Measurements from ENCODE around the gene MMP24. TPM values are rescaled to one million over a fixed set of nuclear protein-coding genes. Genes with fewer than 3 reads are reported as not detected.
"Not testable (repeated sequence)": the region's sequence is repeated elsewhere in the genome, so short reads cannot be mapped to it uniquely, and the experiment has no call there.

Gene MMP24
- total RNA-seq, 1 donor from 2014 or later = 13.0 TPM

GRCh38 chr20:35246723-35247122 lies 20.2 kb downstream of the MMP24 start:
- no peak for ATAC-seq
- Histone ChIP-seq H3K27me3 (no peaks in the 10 kb centered on the region), H3K4me3 (no peak overlapping the region), H3K4me1 (no peaks in the 10 kb centered on the region), H3K27ac (no peak overlapping the region), H3K9me3 (no peaks in the 10 kb centered on the region), H3K36me3 (no peaks in the 10 kb centered on the region)
- DNase-seq = no peak
- TF ChIP-seq, protein P1, sequence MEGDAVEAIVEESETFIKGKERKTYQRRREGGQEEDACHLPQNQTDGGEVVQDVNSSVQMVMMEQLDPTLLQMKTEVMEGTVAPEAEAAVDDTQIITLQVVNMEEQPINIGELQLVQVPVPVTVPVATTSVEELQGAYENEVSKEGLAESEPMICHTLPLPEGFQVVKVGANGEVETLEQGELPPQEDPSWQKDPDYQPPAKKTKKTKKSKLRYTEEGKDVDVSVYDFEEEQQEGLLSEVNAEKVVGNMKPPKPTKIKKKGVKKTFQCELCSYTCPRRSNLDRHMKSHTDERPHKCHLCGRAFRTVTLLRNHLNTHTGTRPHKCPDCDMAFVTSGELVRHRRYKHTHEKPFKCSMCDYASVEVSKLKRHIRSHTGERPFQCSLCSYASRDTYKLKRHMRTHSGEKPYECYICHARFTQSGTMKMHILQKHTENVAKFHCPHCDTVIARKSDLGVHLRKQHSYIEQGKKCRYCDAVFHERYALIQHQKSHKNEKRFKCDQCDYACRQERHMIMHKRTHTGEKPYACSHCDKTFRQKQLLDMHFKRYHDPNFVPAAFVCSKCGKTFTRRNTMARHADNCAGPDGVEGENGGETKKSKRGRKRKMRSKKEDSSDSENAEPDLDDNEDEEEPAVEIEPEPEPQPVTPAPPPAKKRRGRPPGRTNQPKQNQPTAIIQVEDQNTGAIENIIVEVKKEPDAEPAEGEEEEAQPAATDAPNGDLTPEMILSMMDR (IDR thresholded peaks at IDR 0.05) = no peak
- intact Hi-C loops (cut with DNase I) = no loop called here

DNA sequence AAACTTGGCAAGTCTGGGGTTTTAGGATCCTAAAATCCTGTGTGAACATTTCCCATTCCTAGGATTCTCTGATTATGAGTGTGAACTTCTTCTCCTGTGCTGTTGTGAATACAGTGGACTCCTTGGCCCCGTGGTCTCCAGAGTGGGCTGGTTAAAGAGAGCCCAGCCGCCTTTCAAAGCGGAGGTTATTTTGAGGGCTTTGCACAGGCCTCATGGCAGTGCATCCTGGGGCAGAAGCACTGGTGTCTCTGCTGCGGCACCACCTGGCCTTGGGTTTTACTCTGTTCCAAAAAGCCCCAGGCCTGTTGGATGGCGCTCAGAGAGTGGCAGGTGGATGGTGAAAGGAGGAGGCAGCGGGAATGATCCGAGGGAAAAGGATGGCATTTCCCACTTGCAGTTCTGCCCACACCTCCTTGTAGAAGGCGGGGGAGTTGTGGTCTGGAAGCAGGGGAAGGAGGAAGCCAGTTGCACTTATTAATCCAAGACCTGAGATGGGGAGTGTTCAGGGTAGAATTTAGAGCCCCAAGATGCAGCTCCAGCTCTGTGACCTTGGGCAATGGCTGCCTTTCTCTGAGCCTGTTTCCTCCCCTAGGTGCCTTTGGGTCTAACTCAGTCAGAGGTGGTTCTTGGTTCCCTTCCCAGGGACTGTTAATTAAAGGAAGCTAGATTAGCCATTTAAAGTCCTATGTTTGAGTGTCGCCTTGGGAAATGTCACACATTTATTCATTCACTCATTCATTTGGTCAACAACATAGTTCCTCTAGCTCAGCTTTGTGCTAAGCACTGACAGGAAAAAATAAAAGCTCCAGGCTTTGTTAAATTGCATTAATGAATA lies 22.4 kb downstream of the MMP24 start:
- Histone ChIP-seq H3K4me1 (no peaks in the 10 kb centered on the region), H3K27me3 (no peaks in the 10 kb centered on the region), H3K27ac (no peak overlapping the region), H3K9me3 (no peaks in the 10 kb centered on the region), H3K4me3 (no peak overlapping the region), H3K36me3 (no peaks in the 10 kb centered on the region)
- intact Hi-C loops (cut with DNase I) = no loop called here
- TF ChIP-seq, protein P1 (IDR thresholded peaks at IDR 0.05) = no peak
- DNase-seq = no peak
- ATAC-seq = no peak

DNA sequence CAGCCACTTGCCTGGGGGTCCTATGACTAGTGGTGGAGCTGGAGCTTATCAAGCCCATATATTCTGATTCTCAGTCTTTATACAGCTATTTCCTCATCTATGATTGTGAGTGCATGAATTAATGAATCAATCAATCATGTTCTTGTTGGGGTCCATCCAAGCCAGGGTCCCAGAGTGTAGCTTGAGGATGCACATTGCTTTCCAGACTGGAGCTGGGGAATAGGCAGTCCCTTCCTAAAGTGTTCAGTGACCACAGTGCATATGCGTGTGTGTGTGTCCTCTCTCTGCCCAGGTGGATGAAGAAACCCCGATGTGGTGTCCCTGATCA lies 25.1 kb downstream of the MMP24 start:
- Histone ChIP-seq H3K36me3 (no peaks in the 10 kb centered on the region), H3K4me1 (no peaks in the 10 kb centered on the region), H3K27me3 (no peaks in the 10 kb centered on the region), H3K27ac (no peak overlapping the region), H3K9me3 (no peaks in the 10 kb centered on the region), H3K4me3 (no peak overlapping the region)
- peak; percentile 27 for ATAC-seq
- TF ChIP-seq, protein P1 (IDR thresholded peaks at IDR 0.05) = no peak
- no peak for DNase-seq
- intact Hi-C loops (cut with DNase I) = no loop called here

DNA sequence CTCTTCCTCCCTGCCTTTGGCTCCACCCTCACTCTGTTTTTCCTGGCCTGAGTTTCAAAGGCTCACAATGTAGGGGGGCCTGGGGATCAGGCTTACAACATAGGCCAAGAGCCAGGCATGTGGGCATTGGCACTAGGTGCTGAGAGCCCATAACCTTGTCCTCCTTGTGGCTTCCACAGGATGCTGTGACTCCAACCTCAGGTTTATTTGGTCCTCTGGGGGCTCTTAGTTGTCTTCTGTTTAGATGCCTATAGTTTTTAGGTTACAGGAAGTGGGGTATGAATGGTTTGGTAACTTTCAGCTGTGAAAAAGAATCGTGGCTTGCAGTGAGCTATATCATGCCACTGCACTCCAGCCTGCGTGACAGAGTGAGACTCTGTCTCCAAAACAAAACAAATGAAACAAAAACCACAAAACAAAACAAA lies 25.6 kb downstream of the MMP24 start:
- H3K4me1 ChIP-seq = no peaks in the 10 kb centered on the region
- TF ChIP-seq, protein P1 (IDR thresholded peaks at IDR 0.05) = no peak
- H3K4me3 ChIP-seq = no peak overlapping the region
- DNase-seq (no peak), ATAC-seq (peak; percentile 31)
- no peaks in the 10 kb centered on the region for H3K36me3 ChIP-seq
- no peaks in the 10 kb centered on the region for H3K27me3 ChIP-seq
- intact Hi-C loops (cut with DNase I) = no loop called here
- H3K9me3 ChIP-seq = no peaks in the 10 kb centered on the region
- H3K27ac ChIP-seq = no peak overlapping the region

GRCh38 chr20:35252598-35252997 lies 26.1 kb downstream of the MMP24 start:
- H3K36me3 ChIP-seq; H3K4me1 ChIP-seq; H3K27me3 ChIP-seq; DNase-seq; H3K9me3 ChIP-seq; intact Hi-C loops (cut with DNase I); H3K4me3 ChIP-seq; ATAC-seq; H3K27ac ChIP-seq: not testable (repeated sequence)

DNA sequence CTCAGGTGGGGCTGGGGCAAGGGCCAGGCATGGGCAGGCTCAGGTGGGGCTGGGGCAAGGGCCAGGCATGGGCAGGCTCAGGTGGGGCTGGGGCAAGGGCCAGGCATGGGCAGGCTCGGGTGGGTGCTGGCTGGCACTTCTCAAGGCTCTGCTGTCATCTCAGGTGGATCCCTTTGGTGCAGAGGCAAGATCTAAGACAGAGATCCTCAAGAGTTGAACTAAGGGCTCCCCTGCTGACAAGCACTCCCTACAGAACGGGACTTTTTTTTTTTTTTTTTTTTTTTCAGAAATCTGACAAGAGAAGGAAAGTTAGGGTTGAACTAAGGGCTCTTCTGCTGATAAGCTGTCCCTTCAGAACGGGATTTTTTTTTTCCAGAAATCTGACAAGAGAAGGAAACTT lies 26.5 kb downstream of the MMP24 start:
- H3K4me1 ChIP-seq = no peaks in the 10 kb centered on the region
- no peaks in the 10 kb centered on the region for H3K27me3 ChIP-seq
- H3K36me3 ChIP-seq = no peaks in the 10 kb centered on the region
- no peaks in the 10 kb centered on the region for H3K9me3 ChIP-seq
- TF ChIP-seq, protein P1 (IDR thresholded peaks at IDR 0.05) = no peak
- H3K4me3 ChIP-seq = no peak overlapping the region
- intact Hi-C loops (cut with DNase I) = no loop called here
- DNase-seq = no peak
- no peak overlapping the region for H3K27ac ChIP-seq
- ATAC-seq = no peak

Data from upper lobe of right lung (tissue), 1 donor.